OCI-LY3 (cell line): ENCODE data around the gene AGPAT3.

Experiments used
- CTCF ChIP-seq: fragments of 200-600, 300-600 bp; sonication (generic); IDR thresholded peaks from 2 replicates; pipeline ENCODE4 v1.5.1; 2014; ENCODE audit warnings: antibody characterized with exemption, low read length, low read depth
- EZH2phosphoT487 ChIP-seq: fragments of 200-600 bp; shearing (Covaris generic); IDR thresholded peaks from 2 replicates; pipeline ENCODE4 v1.6.1; 2018; ENCODE audit warnings: antibody characterized with exemption, mixed run types, low read depth

DNA sequence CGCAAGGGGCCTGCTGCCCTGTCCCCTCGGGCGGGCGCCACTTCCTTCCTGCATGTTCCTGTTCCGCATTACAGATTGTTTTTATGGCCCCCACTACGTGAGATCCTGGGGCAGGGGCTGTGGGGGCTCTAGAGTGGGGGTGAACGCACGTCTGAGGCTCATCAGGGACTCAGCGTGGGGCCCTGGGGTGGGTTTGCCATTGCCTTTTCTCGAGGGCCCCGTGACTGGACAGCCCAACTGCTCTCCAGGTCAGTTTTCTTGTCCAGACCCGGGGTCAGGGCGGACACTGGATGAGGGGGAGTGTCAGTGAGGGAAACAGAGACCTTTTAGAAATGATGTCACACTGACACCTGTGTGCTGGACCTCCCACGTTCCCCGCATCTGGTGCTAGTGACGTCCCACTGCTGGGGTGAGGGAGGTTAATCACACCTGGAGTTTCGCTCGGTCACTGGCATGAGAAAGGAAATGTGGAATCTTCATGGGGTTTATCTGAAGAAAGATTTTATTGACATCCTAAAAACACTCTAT, 65.9 kb downstream of the AGPAT3 start:
- no peak for TF ChIP-seq CTCF
- TF ChIP-seq EZH2phosphoT487, result no peak
